ENCODE data around the gene ZNF202. TPM values are rescaled to one million over a fixed set of nuclear protein-coding genes. Genes with fewer than 3 reads are reported as not detected.

ZNF202 gene
- total RNA-seq, 1 donor from 2014 or later, result 11.3 TPM

DNA sequence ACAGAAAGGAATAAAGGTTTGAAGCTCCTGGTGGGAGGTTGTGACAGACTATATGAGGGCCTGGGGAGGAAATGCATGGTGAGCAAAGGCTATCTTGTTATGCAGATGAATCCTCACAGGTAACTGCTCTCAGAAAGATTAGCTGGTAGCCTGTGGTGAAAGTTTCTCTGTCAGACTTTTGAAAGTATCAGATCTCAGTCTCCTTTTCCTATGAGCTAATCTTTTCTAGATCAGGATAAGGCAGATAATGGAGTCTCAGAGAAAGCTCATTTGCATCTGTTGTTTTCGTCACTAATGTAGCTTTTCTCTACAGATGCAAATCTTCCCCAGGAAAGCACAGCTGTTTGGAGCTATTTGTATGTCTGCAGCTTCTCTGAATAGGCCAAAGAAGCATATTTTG is 33.8 kb upstream of the ZNF202 start:
- Histone ChIP-seq H3K9me3 (ENCODE audit: insufficient read depth, low read depth, low read length) (no peaks in the 10 kb centered on the region), H3K9ac (ENCODE audit: low read length) (no peak overlapping the region), H3K4me1 (ENCODE audit: insufficient read depth, low read length) (no peaks in the 10 kb centered on the region), H3K4me2 (ENCODE audit: low read length) (no peak overlapping the region), H3K4me3 (ENCODE audit: insufficient read depth, low read depth, low read length) (no peak overlapping the region), H3K27ac (ENCODE audit: low read depth, low read length) (no peak overlapping the region), H3K79me2 (ENCODE audit: insufficient read depth, low read length) (no peaks in the 10 kb centered on the region), H4K20me1 (ENCODE audit: insufficient read depth, low read length) (no peaks in the 10 kb centered on the region), H3K27me3 (ENCODE audit: insufficient read depth, low read length) (no peaks in the 10 kb centered on the region), H2AFZ (ENCODE audit: low read depth, low read length) (no peak overlapping the region), H3K36me3 (ENCODE audit: insufficient read depth, low read length) (no peaks in the 10 kb centered on the region)
- H3K36me3 Mint-ChIP-seq (ENCODE audit: low read depth, unreplicated experiment), result no peaks in the 10 kb centered on the region
- no peak overlapping the region for H3K27ac Mint-ChIP-seq (ENCODE audit: unreplicated experiment)
- no peak for DNase-seq (ENCODE audit: low read depth)
- H3K4me1 Mint-ChIP-seq (ENCODE audit: low read depth, unreplicated experiment), result no peaks in the 10 kb centered on the region
- no peak overlapping the region for H3K4me3 Mint-ChIP-seq (ENCODE audit: unreplicated experiment)
- FAIRE-seq, result no peak
- no peaks in the 10 kb centered on the region for H3K9me3 Mint-ChIP-seq (ENCODE audit: unreplicated experiment)
- H3K27me3 Mint-ChIP-seq (ENCODE audit: low read depth, unreplicated experiment), result no peaks in the 10 kb centered on the region
- TF ChIP-seq EZH2 (IDR thresholded peaks at IDR 0.05; ENCODE audit: insufficient read depth, low read length), result no peak
- TF ChIP-seq, protein P1, sequence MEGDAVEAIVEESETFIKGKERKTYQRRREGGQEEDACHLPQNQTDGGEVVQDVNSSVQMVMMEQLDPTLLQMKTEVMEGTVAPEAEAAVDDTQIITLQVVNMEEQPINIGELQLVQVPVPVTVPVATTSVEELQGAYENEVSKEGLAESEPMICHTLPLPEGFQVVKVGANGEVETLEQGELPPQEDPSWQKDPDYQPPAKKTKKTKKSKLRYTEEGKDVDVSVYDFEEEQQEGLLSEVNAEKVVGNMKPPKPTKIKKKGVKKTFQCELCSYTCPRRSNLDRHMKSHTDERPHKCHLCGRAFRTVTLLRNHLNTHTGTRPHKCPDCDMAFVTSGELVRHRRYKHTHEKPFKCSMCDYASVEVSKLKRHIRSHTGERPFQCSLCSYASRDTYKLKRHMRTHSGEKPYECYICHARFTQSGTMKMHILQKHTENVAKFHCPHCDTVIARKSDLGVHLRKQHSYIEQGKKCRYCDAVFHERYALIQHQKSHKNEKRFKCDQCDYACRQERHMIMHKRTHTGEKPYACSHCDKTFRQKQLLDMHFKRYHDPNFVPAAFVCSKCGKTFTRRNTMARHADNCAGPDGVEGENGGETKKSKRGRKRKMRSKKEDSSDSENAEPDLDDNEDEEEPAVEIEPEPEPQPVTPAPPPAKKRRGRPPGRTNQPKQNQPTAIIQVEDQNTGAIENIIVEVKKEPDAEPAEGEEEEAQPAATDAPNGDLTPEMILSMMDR (IDR thresholded peaks at IDR 0.05; ENCODE audit: insufficient read depth, low read depth, low read length), result no peak

GRCh38 chr11:123773959-123774358 is 32.5 kb upstream of the ZNF202 start:
- no peak for DNase-seq (ENCODE audit: low read depth)
- Mint-ChIP-seq H3K9me3 (ENCODE audit: unreplicated experiment) (no peaks in the 10 kb centered on the region), H3K27me3 (ENCODE audit: low read depth, unreplicated experiment) (no peaks in the 10 kb centered on the region), H3K4me1 (ENCODE audit: low read depth, unreplicated experiment) (no peaks in the 10 kb centered on the region), H3K27ac (ENCODE audit: unreplicated experiment) (no peak overlapping the region), H3K4me3 (ENCODE audit: unreplicated experiment) (no peak overlapping the region), H3K36me3 (ENCODE audit: low read depth, unreplicated experiment) (no peaks in the 10 kb centered on the region)
- H3K4me1 ChIP-seq (ENCODE audit: insufficient read depth, low read length), result no peaks in the 10 kb centered on the region
- no peaks in the 10 kb centered on the region for H3K79me2 ChIP-seq (ENCODE audit: insufficient read depth, low read length)
- no peak overlapping the region for H3K27ac ChIP-seq (ENCODE audit: low read depth, low read length)
- no peak overlapping the region for H3K4me2 ChIP-seq (ENCODE audit: low read length)
- H3K4me3 ChIP-seq (ENCODE audit: insufficient read depth, low read depth, low read length), result no peak overlapping the region
- H4K20me1 ChIP-seq (ENCODE audit: insufficient read depth, low read length), result no peaks in the 10 kb centered on the region
- TF ChIP-seq, protein P1 (IDR thresholded peaks at IDR 0.05; ENCODE audit: insufficient read depth, low read depth, low read length), result no peak
- no peaks in the 10 kb centered on the region for H3K36me3 ChIP-seq (ENCODE audit: insufficient read depth, low read length)
- FAIRE-seq, result no peak
- H3K9me3 ChIP-seq (ENCODE audit: insufficient read depth, low read depth, low read length), result no peaks in the 10 kb centered on the region
- H3K27me3 ChIP-seq (ENCODE audit: insufficient read depth, low read length), result no peaks in the 10 kb centered on the region
- H2AFZ ChIP-seq (ENCODE audit: low read depth, low read length), result no peak overlapping the region
- no peak overlapping the region for H3K9ac ChIP-seq (ENCODE audit: low read length)

DNA sequence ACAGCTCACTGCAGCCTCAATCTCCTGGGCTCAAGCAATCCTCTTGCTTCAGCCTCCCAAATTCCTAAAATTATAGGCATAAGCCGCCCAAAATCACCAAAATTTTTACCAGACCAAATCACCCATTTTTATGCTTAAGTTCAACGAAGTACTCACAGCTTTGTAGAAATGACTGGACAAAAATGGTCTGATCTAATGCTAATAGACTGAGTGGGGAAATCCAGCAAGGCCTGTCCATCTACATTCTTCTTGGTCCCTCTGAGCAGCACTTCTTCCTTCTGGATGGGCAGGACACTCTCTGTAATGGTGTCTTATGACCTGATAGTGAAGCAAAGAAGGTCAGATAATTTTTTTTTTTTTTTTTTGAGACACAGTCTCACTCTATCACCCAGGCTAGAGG is 31.6 kb upstream of the ZNF202 start:
- no peak overlapping the region for H3K4me2 ChIP-seq (ENCODE audit: low read length)
- Mint-ChIP-seq H3K4me1 (ENCODE audit: low read depth, unreplicated experiment) (no peaks in the 10 kb centered on the region), H3K4me3 (ENCODE audit: unreplicated experiment) (no peak overlapping the region), H3K9me3 (ENCODE audit: unreplicated experiment) (no peaks in the 10 kb centered on the region), H3K27me3 (ENCODE audit: low read depth, unreplicated experiment) (no peaks in the 10 kb centered on the region), H3K27ac (ENCODE audit: unreplicated experiment) (no peak overlapping the region), H3K36me3 (ENCODE audit: low read depth, unreplicated experiment) (no peaks in the 10 kb centered on the region)
- H3K4me3 ChIP-seq (ENCODE audit: insufficient read depth, low read depth, low read length), result no peak overlapping the region
- H3K27me3 ChIP-seq (ENCODE audit: insufficient read depth, low read length), result no peaks in the 10 kb centered on the region
- H3K9ac ChIP-seq (ENCODE audit: low read length), result no peak overlapping the region
- H3K9me3 ChIP-seq (ENCODE audit: insufficient read depth, low read depth, low read length), result no peaks in the 10 kb centered on the region
- no peaks in the 10 kb centered on the region for H4K20me1 ChIP-seq (ENCODE audit: insufficient read depth, low read length)
- H2AFZ ChIP-seq (ENCODE audit: low read depth, low read length), result no peak overlapping the region
- TF ChIP-seq, protein P1 (IDR thresholded peaks at IDR 0.05; ENCODE audit: insufficient read depth, low read depth, low read length), result no peak
- TF ChIP-seq EZH2 (IDR thresholded peaks at IDR 0.05; ENCODE audit: insufficient read depth, low read length), result no peak
- no peaks in the 10 kb centered on the region for H3K79me2 ChIP-seq (ENCODE audit: insufficient read depth, low read length)
- H3K36me3 ChIP-seq (ENCODE audit: insufficient read depth, low read length), result no peaks in the 10 kb centered on the region
- H3K27ac ChIP-seq (ENCODE audit: low read depth, low read length), result no peak overlapping the region
- no peaks in the 10 kb centered on the region for H3K4me1 ChIP-seq (ENCODE audit: insufficient read depth, low read length)
- no peak for FAIRE-seq
- no peak for DNase-seq (ENCODE audit: low read depth)
